Hematopoietic multipotent progenitor cell treated with erythropoietin and hydrocortisone succinate and interleukin-3 and kit ligand, for 6 days (in vitro differentiated cells): Measurements from ENCODE around the gene ARL6.

Experiments used
- DNase-seq: peaks from one replicate; pipeline ENCODE4 v3.0.0-alpha.2; 2015

ARL6 gene, protein sequence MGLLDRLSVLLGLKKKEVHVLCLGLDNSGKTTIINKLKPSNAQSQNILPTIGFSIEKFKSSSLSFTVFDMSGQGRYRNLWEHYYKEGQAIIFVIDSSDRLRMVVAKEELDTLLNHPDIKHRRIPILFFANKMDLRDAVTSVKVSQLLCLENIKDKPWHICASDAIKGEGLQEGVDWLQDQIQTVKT

DNA sequence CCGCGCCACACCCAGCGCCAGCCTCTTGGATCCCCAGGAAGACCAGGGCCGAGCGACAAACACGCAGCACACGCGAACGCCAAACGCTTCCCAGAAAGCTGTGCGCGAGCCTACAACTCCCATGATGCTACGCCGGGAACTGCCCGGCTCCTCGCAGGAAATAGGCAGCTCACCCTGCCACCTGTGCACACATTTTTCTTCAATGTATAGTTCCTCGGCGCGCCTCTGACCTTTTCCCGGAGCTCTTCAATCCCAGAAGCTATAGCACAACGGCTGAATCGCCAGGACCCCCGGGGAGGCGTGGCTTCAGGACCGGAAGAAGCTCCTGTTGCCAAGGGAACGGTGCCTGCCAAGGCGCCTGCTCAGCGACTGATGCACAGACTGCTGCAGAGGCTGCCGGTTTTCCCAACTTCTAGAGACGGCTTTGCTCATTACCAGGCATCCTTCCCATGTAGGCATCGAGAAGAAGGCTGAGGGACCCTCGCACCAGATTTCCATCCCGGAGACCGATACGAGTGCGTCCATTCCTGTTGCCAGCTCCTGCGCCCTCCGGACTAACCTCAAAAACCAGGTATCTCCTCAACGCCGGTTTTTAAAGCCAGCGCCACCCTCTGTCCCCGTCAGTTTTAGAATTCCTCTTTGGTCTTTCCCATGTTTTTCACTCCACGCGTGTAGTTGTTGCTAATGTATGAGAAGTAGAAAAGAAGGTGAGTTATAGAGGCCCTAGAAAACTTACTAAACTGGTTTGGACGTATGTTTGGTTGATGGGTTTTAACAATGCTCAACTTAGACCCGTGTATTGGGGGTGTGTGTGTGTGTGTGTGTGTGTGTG, at the start of gene ARL6:
ARL6 (plus strand) TSS at position 352 of the 832 bp plus-strand sequence. CDS start 3,350 bp downstream, outside the sequence.
- DNase-seq, result peak; percentile 93

DNA sequence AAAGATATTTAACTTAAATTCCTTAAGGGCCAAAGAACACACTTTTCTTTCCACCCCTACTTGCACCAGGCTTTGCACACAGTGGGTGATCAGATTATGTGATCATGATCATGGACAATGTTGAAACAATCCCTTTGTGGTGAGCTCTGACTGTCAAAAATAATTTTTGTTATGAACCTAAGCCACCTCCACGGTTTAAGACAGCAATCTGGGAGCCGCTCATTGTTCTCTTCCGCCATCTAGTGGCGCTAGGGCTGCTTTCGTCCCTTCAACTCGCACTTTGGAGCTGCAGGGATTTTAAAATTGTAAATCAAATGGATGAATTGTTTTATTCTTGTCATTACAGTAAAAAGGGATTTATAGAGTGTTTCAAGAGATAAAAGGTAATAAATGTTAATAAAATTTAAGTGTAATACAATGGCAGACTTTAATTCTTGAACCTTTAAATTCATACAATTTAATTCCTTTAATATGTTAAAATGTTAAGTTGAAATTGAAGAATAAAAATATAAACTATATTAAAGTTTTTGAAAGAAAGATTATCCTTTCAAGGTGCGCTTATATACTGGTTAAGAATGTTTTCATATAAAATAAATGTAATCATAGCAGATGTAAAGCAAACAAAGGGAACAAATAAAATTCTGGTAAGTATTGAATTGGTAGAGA, 45.3 kb upstream of the ARL6 start:
- peak; percentile 87 for DNase-seq

DNA sequence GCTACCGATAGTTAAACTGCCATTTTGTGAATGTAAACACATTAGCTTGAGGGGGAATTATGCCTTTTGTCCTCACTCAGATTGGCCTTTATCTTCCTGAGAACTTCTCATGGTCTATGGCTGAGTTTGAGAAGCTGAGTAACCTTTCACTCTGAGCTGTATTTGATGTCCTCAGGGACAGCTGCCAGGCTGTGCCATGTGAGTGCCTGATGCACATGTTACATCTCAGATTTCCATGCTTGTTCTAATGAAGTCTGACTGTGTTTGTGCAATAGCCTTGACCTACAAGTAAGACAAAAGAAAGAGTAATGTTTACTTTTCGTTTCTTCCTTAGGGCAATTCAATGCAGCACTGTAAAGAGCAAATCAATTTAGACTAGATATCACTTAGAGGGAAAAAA, 44.1 kb upstream of the ARL6 start:
- DNase-seq, result no peak

DNA sequence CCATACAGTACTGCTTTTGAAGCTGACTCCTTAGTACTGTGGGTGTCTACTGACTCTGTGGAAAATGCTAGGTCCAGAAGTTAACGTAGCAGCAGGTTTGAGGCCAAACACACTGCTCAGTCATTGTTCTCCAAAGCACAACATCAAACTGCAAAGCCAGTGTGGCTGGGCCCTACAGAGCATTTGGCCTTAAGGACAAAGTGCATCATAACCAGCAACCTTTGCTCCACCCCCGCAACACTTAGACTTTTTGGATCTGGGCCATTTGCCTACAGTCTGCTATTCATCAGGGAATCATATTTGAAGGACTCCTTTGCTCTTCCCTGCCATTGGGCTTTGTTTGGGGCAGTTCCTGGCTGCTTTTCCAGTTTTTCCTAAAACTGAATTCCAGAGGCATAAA, 43.1 kb upstream of the ARL6 start:
- no peak for DNase-seq

DNA sequence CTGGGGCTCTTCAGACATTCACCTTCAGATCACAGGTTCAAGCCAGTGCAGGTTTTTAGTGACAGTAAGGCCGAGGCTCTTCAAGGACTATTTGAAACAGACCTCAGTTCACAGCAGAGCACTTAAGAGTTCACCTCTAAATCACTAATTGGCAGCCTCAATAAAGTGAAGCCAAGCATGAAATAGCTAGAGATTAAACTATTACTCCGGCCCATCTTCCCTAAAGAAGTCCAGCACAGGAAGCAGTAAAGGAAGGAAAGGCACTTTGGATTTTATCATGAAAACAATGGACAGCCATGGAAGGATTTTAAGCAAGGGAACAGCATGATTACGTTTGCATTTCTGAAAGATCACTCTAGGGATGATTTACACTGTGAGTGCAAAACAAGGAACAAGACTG, 27.6 kb upstream of the ARL6 start:
- no peak for DNase-seq

DNA sequence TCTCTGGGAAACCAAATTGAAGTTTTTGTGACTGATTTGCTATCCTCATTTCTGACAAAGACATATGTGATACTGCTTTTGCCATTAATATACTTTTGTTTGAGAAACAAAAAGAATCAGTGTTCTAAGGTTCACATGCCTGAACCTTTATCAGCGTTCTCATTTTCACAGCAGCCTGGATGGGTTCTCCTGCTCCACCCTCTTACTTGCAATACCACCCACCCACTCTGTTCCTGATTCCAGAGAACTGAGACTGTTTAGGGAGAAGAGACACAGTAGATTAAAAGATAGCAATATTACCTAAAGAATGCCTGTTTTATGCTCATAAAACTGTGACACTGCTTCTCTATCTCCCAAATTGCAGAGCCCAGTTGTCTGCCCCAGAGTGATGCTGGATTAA, 25.8 kb upstream of the ARL6 start:
- DNase-seq, result no peak

DNA sequence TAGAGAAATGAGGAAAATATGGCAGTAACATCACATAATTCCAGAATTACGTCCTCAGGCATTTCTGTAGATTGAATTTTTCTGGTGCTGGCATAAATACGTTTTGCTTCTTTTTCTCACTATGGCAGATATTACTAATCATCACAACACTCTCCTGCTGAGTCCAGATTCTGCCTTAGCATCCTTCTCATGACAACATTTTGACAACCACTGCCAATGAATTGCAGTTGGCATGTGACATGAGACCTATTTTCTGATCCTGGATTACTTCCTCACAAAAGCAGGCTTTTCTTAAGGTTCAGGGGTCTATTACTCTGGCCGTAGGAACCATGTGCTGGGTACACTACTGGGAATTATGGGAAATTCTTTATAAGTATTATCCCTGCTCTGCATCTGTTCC, 22.5 kb upstream of the ARL6 start:
- no peak for DNase-seq

DNA sequence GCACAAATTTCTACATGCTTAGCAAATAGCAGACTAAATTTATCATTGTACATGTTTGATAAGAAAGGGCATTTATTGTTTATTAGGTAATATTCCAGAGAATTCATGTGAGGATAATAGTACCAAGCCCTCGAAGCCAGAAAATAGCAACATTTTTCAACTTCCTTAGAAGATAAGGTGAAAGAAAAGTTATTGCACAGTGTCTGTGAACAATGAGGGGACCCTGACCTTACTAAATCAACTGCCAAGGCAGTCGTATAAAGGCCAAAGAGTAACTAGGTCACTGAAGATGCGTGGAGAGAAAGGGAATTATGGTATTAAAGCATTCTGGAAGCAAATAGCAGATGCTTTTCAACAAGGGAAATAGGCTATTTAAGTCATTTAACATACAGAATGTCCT, 20.3 kb upstream of the ARL6 start:
- DNase-seq, result no peak

DNA sequence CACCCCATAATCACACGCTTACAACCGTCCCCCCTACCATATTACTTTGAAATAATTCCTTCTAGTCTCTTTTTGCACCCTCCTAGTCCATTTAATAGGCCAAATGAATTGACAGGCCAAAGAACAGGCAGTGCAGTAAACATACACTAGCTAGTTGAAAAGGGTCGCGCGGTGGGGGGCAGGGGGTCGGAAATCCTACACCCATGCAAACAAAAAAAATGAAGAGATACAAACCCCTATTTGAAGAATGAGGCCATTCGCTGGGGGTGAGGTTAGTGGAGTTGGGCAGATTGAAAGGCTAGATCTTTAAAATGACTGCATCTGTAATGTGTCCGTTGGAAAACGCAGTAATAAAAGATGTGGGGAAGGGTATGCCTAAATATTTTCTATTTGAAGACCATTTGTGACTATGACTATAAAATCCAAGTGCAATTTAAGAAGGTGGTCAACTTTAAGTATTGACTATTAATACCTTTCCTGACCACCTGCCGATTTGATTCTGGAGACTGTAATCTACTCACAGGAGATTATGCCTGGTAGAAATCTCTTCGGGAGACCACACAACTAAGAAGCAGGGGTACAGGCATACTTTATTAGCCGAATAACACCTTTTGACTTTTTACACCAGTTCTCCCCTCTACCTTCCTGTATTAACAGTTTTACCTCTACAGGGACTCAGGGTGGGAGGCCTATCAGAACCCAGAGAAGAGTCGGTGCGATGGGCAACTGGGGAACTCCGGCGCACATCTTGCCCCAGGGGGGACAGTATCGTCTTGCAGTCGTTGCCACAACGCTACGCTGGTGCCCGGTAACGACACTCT, 762 bp upstream of the ARL6 start:
- no peak for DNase-seq

DNA sequence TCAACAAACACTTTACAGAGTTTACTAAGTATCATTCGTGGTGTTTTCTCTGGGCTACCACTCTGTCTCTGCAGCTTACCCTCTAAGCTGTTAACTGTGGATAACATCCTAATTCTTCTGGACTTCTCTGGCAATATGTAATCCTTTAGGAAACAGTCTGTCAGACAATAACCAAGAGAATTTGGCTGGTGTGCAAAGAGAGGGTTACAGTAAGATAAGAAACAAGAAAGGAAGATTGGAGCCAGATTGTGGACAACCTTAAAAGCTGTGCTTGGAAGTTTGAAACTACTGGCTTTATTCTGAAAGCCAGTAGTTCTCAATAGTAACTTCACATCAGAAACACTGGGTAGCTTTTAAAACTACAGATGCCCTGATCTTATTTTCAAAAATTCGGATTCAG, 778 bp downstream of the ARL6 start:
- DNase-seq, result no peak

DNA sequence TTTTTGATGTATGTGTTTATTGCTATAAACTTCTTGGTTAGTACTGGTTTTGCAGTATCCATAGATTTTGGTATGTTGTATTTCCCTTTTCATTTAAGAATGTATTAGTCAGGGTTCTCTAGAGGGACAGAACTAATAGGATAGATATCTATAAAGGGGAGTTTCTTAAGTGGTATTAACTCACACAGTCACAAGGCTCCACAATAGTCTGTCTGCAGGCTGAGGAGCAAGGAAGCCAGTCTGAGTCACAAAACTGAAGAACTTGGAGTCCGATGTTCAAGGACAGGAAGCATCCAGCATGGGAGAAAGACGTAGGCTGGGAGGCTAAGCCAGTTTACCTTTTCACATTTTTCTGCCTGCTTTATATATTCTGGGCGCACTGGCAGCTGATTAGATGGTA, 8.4 kb downstream of the ARL6 start:
- DNase-seq, result no peak

DNA sequence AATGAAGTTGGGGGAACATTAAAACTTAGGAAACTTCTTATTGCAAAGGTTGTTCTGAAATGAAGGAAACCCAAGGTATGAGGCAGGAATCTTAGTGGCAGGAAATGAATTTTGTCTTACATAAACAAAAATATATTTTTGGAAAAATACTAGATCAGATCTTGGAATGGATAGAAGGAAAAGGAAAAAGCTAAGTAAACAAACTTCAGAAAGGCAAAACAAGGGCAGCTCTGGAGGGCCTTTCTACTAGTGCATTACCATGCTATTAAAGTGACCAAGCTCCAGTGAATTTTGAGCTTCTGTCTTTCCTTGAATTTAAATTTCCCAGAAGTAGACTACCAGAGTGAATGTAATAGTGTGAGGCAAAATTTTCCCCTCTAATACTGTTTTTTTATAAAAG, 13.6 kb downstream of the ARL6 start:
- DNase-seq, result no peak

DNA sequence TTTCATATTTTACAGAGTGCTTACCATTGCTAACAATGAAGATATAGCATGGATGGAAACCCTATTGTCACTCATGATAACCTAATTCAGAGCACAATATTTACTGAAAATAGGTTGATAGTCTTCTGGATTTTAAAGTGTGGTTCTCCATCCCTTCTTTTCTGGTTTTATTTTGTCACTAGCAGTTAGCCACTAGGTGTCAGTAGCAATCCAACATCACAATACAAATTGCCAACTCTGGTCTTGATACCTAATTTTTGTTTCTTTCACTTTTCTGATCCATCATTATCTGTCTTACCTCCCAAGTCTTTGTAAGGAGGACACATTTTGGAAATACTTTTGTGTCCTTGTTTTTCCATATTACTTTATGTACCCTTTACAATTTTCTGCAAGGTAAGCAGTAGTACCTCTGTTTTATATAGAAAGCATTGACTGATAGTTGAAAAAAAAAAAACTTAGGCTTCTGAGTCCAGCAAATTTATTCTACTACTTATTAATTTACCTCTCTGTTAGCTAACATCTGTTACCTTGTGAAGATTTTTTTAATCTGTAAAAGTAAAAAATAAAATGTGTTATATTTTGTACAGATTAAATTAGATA, 29.0 kb downstream of the ARL6 start:
- DNase-seq, result peak; percentile 82

DNA sequence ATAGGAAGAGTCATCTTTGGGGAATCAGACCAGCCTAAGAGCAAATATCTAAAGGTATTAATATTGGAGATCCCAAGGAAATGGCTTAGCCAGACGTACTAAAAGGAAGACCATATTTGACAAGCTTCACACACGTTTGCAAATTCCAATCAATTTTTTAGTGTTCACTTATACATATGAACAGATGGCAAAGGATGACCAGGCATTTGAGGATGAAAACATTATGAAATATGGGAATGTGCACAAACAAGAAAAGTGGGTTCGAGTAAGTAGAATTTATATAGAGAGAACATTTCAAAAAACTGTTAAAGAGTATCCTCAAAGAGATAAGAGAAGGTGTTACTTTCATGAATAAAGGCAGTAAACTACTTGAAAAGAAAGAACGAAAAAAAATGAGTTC, 31.4 kb downstream of the ARL6 start:
- no peak for DNase-seq

DNA sequence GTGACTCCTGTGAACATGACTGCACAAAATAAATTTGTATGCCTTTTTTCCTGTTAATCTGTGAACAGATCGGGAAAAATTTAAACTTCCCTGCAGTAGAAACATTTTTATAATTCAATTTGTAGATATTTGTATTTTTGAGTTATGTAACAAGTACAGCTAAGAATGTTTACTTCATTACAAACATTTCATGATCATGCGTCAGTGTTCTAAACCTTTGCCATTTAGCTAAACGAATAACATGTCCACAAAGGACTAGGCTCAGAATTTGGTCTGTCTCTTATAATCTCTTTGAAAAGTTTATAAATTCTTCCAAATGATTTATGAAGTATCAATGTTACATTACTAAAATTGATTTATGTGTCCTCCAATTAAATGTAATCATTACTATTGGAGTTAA, 39.9 kb downstream of the ARL6 start:
- DNase-seq, result no peak

DNA sequence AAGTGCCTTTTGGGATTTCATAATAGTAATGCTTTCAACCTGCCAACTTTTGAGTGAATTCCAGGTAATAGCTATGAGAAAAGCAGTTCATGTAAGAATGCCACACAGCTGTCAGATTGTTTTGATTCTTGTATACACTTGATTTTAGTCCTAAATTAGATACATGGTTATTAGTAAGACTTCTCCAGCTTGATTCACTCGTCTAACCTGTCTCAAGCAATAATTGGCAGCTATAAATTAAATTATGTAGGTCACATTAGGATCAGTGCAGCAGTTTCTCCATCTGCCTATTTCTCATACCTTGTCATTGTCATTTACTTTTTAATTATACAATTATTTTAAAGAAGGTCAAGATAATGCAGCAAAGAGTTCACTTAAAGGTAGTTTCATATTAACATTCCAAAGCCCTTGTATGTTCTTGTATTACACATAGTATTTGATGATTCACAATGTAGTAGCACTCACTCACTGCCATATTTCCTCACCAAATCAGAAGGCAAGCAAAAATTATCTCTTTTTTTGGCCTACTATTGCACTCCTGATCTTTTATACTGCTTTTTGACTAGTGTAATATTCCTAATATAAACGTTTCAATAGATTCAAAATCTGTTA, 46.3 kb downstream of the ARL6 start:
- DNase-seq, result no peak

DNA sequence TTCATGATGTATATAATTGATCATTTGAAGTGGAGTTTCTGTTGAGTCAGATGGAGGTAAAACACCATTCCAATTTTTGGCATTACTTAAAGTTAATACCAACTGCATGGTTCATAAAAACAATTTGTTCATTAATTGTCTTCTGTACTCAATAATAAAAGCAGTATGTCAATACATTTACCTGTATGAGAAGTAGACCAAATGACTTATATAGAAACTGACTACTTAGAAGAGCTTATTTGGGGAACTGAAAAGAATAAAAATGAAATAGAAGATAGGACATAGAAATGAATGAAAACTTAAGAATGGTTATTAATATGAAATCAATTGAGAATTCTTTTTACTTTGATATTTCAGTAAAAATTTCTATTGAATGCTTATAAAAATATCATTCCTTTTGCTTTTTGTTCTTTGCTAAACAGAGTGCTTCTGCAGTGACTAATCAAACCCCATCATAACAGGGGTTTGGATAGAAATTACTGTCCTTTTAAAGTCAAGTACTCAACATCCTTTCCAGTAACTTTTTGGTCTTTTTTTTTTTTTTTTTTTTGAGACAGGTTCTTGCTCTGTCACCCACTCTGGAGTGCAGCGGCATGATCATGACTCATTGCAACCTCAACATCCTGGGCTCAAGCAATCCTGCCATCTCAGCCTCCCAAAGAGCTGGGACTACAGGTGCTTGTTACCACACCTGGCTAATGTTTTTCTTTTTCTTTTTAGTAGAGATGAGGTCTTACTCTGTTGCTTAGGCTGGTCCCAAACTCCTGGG, 50.8 kb downstream of the ARL6 start:
- DNase-seq, result no peak

DNA sequence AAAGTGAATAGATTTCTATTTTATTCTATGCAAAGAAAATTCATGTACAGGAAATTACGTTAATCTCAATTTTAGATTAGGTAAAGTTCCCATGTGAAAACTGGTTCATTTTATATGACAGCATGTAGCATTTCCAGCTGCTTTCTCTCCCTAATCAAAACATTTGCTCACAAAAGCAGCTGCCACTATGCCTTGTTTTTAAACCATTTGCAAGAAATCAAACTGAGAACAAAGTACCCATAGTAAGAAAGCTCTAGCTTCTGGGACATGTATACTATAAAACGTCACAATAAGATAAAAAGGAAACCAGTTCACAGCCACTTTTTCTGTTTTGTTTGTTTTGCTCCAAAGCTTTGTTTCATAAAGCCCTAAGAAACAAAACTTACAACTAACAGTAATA, 52.3 kb downstream of the ARL6 start:
- no peak for DNase-seq

DNA sequence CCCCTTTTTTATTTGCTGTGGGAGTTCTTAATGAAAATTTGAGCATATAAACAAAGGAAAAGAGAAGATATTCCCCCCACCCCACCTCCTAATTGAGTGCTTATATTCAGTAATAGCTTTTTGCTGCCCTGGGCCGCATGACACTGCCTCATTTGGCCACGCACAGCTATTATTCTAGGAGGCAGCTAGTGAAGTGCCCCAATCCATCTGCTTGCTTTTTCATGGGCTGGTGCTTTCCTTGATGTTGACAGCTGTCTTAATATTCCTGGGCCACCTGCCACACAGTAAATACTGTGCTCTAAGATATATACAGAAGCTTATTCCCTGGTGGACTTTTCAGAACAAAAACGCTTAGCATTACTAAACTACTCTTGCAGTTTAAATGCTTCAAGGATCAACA, 53.4 kb downstream of the ARL6 start:
- DNase-seq, result no peak

DNA sequence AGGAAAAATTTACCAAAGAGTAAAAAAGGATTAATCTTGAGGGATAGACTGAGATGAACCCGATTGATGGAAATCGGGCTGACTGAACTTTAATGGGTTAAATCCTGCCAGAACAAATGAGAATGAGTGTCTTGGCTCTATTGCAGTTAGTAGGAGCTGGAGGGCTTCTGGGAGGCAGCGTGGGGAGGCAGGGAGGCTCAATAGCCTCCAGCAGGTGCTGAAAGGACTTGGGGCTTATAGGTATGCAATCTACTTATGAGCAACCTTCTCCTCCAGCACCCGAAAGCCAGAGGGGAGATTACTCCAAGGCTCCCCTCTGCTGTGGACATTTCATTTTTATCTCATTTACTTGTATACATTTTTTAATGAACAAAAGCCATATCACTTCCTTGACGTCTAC, 56.2 kb downstream of the ARL6 start:
- DNase-seq, result no peak

DNA sequence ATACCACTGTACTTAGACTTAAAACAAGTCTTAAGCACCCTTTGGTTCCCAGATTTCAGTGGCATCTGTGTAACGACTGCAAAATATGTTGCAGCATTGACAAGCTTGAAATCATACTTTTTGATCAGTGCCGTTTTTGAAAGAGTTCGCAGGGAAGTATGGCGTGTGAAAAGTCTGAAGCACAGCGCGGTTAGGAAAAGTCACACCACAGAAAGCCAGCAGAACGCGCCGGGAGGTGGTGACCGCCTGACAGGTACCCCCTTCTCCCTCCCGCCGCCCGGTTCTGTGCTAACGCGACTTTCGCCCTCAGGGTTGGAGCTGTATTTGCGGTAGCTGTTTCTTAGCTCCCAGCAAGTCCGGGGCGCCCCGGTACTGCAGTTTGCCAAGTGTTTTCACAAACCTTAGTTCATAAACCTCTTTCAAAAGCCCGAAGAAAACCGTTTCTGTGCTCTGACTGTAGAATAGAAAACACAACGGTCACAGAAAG, 56.8 kb downstream of the ARL6 start:
- no peak for DNase-seq
